ENCODE results near the gene SNRPA.
A peak's percentile ranks its signal among the peaks of the same experiment; 100 is the strongest.

The SNRPA gene

GRCh38 chr19:40750874-40751537 lies at the start of gene SNRPA:
SNRPA (plus strand) TSS chr19:40751203; CDS start chr19:40751409, 206 bp downstream.
- DNase-seq (ENCODE audit: low read depth, low spot score) = peak; percentile 91

GRCh38 chr19:40701758-40702157 lies 49.2 kb upstream of the SNRPA start:
- no peak for DNase-seq (ENCODE audit: low read depth, low spot score)

- DNase-seq (ENCODE audit: low read depth, low spot score) = no peak
Measured at GRCh38 chr19:40702337-40703012, 48.5 kb upstream of the SNRPA start.

GRCh38 chr19:40703029-40703755 lies 47.8 kb upstream of the SNRPA start:
- DNase-seq (ENCODE audit: low read depth, low spot score) = no peak

- no peak for DNase-seq (ENCODE audit: low read depth, low spot score)
Measured at GRCh38 chr19:40704491-40705361, 46.3 kb upstream of the SNRPA start.

- DNase-seq (ENCODE audit: low read depth, low spot score) = no peak
Measured at GRCh38 chr19:40705362-40705651, 45.7 kb upstream of the SNRPA start.

- DNase-seq (ENCODE audit: low read depth, low spot score) = no peak
Measured at GRCh38 chr19:40705950-40706619, 44.9 kb upstream of the SNRPA start.

- DNase-seq (ENCODE audit: low read depth, low spot score) = no peak
Measured at GRCh38 chr19:40707615-40708014, 43.4 kb upstream of the SNRPA start.

- DNase-seq (ENCODE audit: low read depth, low spot score) = no peak
Measured at GRCh38 chr19:40709817-40710216, 41.2 kb upstream of the SNRPA start.

- DNase-seq (ENCODE audit: low read depth, low spot score) = no peak
Measured at GRCh38 chr19:40713939-40714338, 37.1 kb upstream of the SNRPA start.

GRCh38 chr19:40714441-40715299 lies 36.3 kb upstream of the SNRPA start:
- peak; percentile 57 for DNase-seq (ENCODE audit: low read depth, low spot score)

GRCh38 chr19:40716031-40716481 lies 34.9 kb upstream of the SNRPA start:
- no peak for DNase-seq (ENCODE audit: low read depth, low spot score)

- peak; percentile 88 for DNase-seq (ENCODE audit: low read depth, low spot score)
Measured at GRCh38 chr19:40716482-40717324, 34.3 kb upstream of the SNRPA start, which contains the start of the genes COQ8B and ITPKC. COQ8B (minus strand) TSS chr19:40716886; CDS start chr19:40714632, 2,254 bp downstream. ITPKC (plus strand) TSS chr19:40717112; CDS start chr19:40717136, 24 bp downstream.

- no peak for DNase-seq (ENCODE audit: low read depth, low spot score)
Measured at GRCh38 chr19:40717325-40717879, 33.6 kb upstream of the SNRPA start.

- no peak for DNase-seq (ENCODE audit: low read depth, low spot score)
Measured at GRCh38 chr19:40717880-40718773, 32.9 kb upstream of the SNRPA start.

GRCh38 chr19:40718774-40719391 lies 32.1 kb upstream of the SNRPA start:
- DNase-seq (ENCODE audit: low read depth, low spot score) = no peak

- no peak for DNase-seq (ENCODE audit: low read depth, low spot score)
Measured at GRCh38 chr19:40719414-40719894, 31.5 kb upstream of the SNRPA start.

Measured in brain pericyte (primary cell).